ENCODE results near the gene TPK1.
"Not testable (repeated sequence)": the region's sequence is repeated elsewhere in the genome, so short reads cannot be mapped to it uniquely, and the experiment has no call there.

DNA sequence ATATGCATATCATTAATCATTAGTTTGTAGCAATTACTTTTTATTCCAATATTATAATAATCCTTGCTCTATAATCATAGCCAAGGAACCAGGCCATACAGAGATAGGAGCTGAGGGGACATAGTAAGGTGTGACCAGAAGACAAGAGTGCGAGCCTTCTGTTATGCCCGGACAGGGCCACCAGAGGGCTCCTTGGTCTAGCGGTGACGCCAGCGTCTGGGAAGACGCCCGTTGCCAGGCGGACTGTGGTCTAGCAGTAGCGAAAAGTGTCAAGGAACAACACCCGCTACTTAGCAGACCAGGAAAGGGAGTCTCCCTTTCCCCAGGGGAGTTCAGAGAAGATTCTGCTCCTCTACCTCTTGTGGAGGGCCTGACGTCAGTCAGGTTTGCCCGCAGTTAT, 109.0 kb downstream of the TPK1 start:
- TF ChIP-seq, protein P1, sequence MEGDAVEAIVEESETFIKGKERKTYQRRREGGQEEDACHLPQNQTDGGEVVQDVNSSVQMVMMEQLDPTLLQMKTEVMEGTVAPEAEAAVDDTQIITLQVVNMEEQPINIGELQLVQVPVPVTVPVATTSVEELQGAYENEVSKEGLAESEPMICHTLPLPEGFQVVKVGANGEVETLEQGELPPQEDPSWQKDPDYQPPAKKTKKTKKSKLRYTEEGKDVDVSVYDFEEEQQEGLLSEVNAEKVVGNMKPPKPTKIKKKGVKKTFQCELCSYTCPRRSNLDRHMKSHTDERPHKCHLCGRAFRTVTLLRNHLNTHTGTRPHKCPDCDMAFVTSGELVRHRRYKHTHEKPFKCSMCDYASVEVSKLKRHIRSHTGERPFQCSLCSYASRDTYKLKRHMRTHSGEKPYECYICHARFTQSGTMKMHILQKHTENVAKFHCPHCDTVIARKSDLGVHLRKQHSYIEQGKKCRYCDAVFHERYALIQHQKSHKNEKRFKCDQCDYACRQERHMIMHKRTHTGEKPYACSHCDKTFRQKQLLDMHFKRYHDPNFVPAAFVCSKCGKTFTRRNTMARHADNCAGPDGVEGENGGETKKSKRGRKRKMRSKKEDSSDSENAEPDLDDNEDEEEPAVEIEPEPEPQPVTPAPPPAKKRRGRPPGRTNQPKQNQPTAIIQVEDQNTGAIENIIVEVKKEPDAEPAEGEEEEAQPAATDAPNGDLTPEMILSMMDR (IDR thresholded peaks at IDR 0.05), result not testable (repeated sequence)
- TF ChIP-seq POLR2A (IDR thresholded peaks at IDR 0.05), result not testable (repeated sequence)

Measured in uterus (tissue), 2 donors.